SK-N-SH treated with all-trans-retinoic acid at 6 μM for 48 hours (cell line): ENCODE data around the gene CYP24A1.

ENCODE experiments used
- ATAC-seq: fragments of 200-7000 bp; cut with Tn5 transposase; 3 replicates; pipeline ENCODE4 v1.9.1; 2020; ENCODE audit warnings: mild to moderate bottlenecking, moderate library complexity
- ARNTL ChIP-seq: fragments of 450-650 bp; formaldehyde crosslinking; IDR thresholded peaks from 2 replicates; pipeline ENCODE4 v1.5.0; 2020; ENCODE audit warnings: low read depth, mild to moderate bottlenecking, moderate library complexity, borderline replicate concordance
- BACH2 ChIP-seq: fragments of 250-450 bp; sonication (Bioruptor Pico); IDR thresholded peaks from 2 replicates; pipeline ENCODE4 v1.9.0; 2021; ENCODE audit warnings: mild to moderate bottlenecking, borderline replicate concordance
- CSDC2 ChIP-seq: fragments of 250-450 bp; sonication (Bioruptor Pico); IDR thresholded peaks from 2 replicates; pipeline ENCODE4 v1.5.0; 2020; ENCODE audit warnings: mild to moderate bottlenecking, moderate library complexity
- ESRRG ChIP-seq: fragments of 250-450 bp; sonication (Bioruptor Pico); IDR thresholded peaks from 2 replicates; pipeline ENCODE4 v1.6.1; 2021; ENCODE audit warnings: mild to moderate bottlenecking
- GLIS3 ChIP-seq: fragments of 250-450 bp; sonication (Bioruptor Pico); IDR thresholded peaks from 2 replicates; pipeline ENCODE4 v1.5.0; 2020; ENCODE audit warnings: mild to moderate bottlenecking, moderate library complexity
- ISL1 ChIP-seq: fragments of 250-450 bp; sonication (Bioruptor Pico); IDR thresholded peaks from 2 replicates; pipeline ENCODE4 v2.1.2; 2022; ENCODE audit warnings: mild to moderate bottlenecking, moderate library complexity
- OSR1 ChIP-seq: fragments of 250-450 bp; sonication (Bioruptor Pico); IDR thresholded peaks from 2 replicates; pipeline ENCODE4 v1.8.0; 2022; ENCODE audit warnings: moderate library complexity, mild to moderate bottlenecking, inconsistent platforms
- PATZ1 ChIP-seq: fragments of 250-450 bp; sonication (Bioruptor Pico); IDR thresholded peaks from 2 replicates; pipeline ENCODE4 v1.8.0; 2020; ENCODE audit warnings: mild to moderate bottlenecking, moderate library complexity, borderline replicate concordance
- POU6F1 ChIP-seq: fragments of 250-450 bp; sonication (Bioruptor Pico); IDR thresholded peaks from 2 replicates; pipeline ENCODE4 v1.8.0; 2021; ENCODE audit warnings: low read depth, mild to moderate bottlenecking, moderate library complexity, borderline replicate concordance
- PPARA ChIP-seq: fragments of 250-450 bp; sonication (Bioruptor Pico); IDR thresholded peaks from 2 replicates; pipeline ENCODE4 v1.5.0; 2020; ENCODE audit warnings: mild to moderate bottlenecking, borderline replicate concordance
- RARB ChIP-seq: fragments of 250-450 bp; sonication (Bioruptor Pico); IDR thresholded peaks from 2 replicates; pipeline ENCODE4 v1.8.0; 2021; ENCODE audit warnings: mild to moderate bottlenecking, moderate library complexity
- TCF4 ChIP-seq: fragments of 250-450 bp; sonication (Bioruptor Pico); IDR thresholded peaks from 2 replicates; pipeline ENCODE4 v1.8.0; 2021; ENCODE audit warnings: mild to moderate bottlenecking, moderate library complexity, borderline replicate concordance
- TSHZ2 ChIP-seq: fragments of 250-450 bp; sonication (Bioruptor Pico); IDR thresholded peaks from 2 replicates; pipeline ENCODE4 v1.5.0; 2020; ENCODE audit warnings: mild to moderate bottlenecking, moderate library complexity
- ZC3H10 ChIP-seq: fragments of 250-450 bp; sonication (Bioruptor Pico); IDR thresholded peaks from 2 replicates; pipeline ENCODE4 v1.5.1; 2021; ENCODE audit warnings: mild to moderate bottlenecking, moderate library complexity
- ZFP3 ChIP-seq: fragments of 250-450 bp; sonication (Bioruptor Pico); IDR thresholded peaks from 2 replicates; pipeline ENCODE4 v1.5.0; 2020; ENCODE audit warnings: mild to moderate bottlenecking, moderate library complexity
- ZFP30 ChIP-seq: fragments of 450-650 bp; formaldehyde crosslinking; IDR thresholded peaks from 2 replicates; pipeline ENCODE4 v1.5.0; 2022; ENCODE audit warnings: mild to moderate bottlenecking, moderate library complexity
- ZNF565 ChIP-seq: fragments of 450-650 bp; formaldehyde crosslinking; conservative IDR thresholded peaks from 2 replicates; pipeline ENCODE4 v1.5.0; 2020; ENCODE audit warnings: low read depth, mild to moderate bottlenecking, moderate library complexity
- ZNF70 ChIP-seq: fragments of 450-650 bp; formaldehyde crosslinking; IDR thresholded peaks from 2 replicates; pipeline ENCODE4 v1.5.0; 2020; ENCODE audit warnings: mild to moderate bottlenecking, moderate library complexity
- TF ChIP-seq, protein P1 (sequence below): fragments of 250-450 bp; sonication (Bioruptor Pico); IDR thresholded peaks from 2 replicates; pipeline ENCODE4 v1.5.1; 2021; ENCODE audit warnings: mild to moderate bottlenecking, moderate library complexity
- TF ChIP-seq, protein P2 (sequence below): fragments of 250-450 bp; sonication (Bioruptor Pico); IDR thresholded peaks from 2 replicates; pipeline ENCODE4 v1.5.1; 2020; ENCODE audit warnings: low read depth, mild to moderate bottlenecking, moderate library complexity

The CYP24A1 gene

DNA sequence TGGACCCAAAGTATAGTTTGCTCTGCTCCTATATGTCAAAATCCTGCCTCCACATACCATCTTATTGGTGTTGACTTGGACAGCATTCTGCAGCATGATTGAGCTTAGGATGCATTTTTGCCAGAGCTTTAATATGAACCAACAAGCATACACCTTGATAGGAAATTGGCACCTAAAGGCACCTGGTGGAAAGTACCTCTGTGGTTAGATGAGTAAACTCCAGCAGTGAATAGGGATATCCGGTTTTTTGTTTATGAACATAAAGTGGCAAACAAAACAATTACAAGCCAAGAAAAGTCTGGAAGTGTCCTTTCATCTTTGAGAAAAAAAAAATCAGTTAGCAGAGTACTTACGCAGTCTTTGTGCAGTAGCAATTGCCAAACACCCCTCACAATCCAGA, 6.2 kb upstream of the CYP24A1 start (continued):
- TF ChIP-seq POU6F1 (CRISPR knock-in tag) (no peak), CSDC2 (no peak), ISL1 (CRISPR knock-in tag) (no peak), OSR1 (no peak), ZNF70 (CRISPR knock-in tag) (no peak), PPARA (CRISPR knock-in tag) (no peak)
- TF ChIP-seq, protein P1, sequence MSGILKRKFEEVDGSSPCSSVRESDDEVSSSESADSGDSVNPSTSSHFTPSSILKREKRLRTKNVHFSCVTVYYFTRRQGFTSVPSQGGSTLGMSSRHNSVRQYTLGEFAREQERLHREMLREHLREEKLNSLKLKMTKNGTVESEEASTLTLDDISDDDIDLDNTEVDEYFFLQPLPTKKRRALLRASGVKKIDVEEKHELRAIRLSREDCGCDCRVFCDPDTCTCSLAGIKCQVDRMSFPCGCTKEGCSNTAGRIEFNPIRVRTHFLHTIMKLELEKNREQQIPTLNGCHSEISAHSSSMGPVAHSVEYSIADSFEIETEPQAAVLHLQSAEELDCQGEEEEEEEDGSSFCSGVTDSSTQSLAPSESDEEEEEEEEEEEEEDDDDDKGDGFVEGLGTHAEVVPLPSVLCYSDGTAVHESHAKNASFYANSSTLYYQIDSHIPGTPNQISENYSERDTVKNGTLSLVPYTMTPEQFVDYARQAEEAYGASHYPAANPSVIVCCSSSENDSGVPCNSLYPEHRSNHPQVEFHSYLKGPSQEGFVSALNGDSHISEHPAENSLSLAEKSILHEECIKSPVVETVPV (CRISPR knock-in tag) = no peak

DNA sequence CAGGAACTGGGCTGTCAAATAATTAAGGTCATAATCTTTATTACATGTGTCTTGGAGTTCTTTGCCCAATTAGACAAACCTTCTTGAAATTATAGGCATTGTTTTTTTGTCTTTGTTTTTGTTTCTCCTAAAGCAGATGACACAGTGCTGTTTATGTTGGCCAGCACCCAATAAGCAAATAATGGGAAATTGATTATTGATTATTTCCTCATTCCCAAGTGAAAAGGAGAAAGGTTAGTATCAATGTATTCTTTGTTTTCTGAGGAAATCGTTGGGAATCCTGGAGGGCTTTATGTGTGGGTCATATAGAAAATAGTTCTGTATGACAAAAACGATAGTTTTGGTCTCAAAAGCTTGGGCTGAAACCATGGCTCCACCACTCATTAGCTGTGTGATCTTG, 4.5 kb upstream of the CYP24A1 start:
- TF ChIP-seq ESRRG (CRISPR knock-in tag) (no peak), ZNF565 (no peak), GLIS3 (CRISPR knock-in tag) (no peak), ISL1 (CRISPR knock-in tag) (no peak), OSR1 (no peak), PATZ1 (CRISPR knock-in tag) (no peak), ARNTL (CRISPR knock-in tag) (no peak)
- TF ChIP-seq, protein P2, sequence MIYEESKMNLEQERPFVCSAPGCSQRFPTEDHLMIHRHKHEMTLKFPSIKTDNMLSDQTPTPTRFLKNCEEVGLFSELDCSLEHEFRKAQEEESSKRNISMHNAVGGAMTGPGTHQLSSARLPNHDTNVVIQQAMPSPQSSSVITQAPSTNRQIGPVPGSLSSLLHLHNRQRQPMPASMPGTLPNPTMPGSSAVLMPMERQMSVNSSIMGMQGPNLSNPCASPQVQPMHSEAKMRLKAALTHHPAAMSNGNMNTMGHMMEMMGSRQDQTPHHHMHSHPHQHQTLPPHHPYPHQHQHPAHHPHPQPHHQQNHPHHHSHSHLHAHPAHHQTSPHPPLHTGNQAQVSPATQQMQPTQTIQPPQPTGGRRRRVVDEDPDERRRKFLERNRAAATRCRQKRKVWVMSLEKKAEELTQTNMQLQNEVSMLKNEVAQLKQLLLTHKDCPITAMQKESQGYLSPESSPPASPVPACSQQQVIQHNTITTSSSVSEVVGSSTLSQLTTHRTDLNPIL (CRISPR knock-in tag) = no peak
- TF ChIP-seq, protein P1 (CRISPR knock-in tag) = no peak
- TF ChIP-seq, all 23 proteins: peak for 0
- ATAC-seq = no peak

- ATAC-seq = no peak
- TF ChIP-seq GLIS3 (CRISPR knock-in tag) (no peak), ISL1 (CRISPR knock-in tag) (no peak), ZFP30 (CRISPR knock-in tag) (no peak), ZNF565 (no peak)
Measured at GRCh38 chr20:54177378-54177777, 3.6 kb upstream of the CYP24A1 start.

GRCh38 chr20:54176610-54177009, 2.8 kb upstream of the CYP24A1 start:
- ATAC-seq = peak; percentile 43
- no peak for TF ChIP-seq ISL1 (CRISPR knock-in tag)
- peak; percentile 54; the same call in 1 of the 2 replicates for TF ChIP-seq RARB (CRISPR knock-in tag)
- peak; percentile 58; the same call in 1 of the 2 replicates for TF ChIP-seq ZC3H10

- no peak for ATAC-seq
- TF ChIP-seq BACH2 (CRISPR knock-in tag) = no peak
- no peak for TF ChIP-seq ZC3H10
- TF ChIP-seq, protein P1 (CRISPR knock-in tag) = no peak
- no peak for TF ChIP-seq ZFP30 (CRISPR knock-in tag)
- no peak for TF ChIP-seq CSDC2
- no peak for TF ChIP-seq TCF4 (CRISPR knock-in tag)
- TF ChIP-seq ZNF70 (CRISPR knock-in tag) = no peak
- no peak for TF ChIP-seq ARNTL (CRISPR knock-in tag)
- no peak for TF ChIP-seq ZFP3 (CRISPR knock-in tag)
- TF ChIP-seq OSR1 = no peak
- TF ChIP-seq TSHZ2 (CRISPR knock-in tag) = no peak
Measured at GRCh38 chr20:54174457-54175175, 830 bp upstream of the CYP24A1 start.
